Panc1 (cell line): ENCODE results near the gene LSM14A. TPM values are rescaled to one million over a fixed set of nuclear protein-coding genes. Genes with fewer than 3 reads are reported as not detected.

Experiments
- ATAC-seq: fragments of 200-7000 bp; cut with Tn5 transposase; 2 replicates; pipeline ENCODE4 v1.9.1; 2020; ENCODE audit warnings: mild to moderate bottlenecking, moderate library complexity
- BruUV-seq: library from RNA; stranded (reverse); fragments of 400-500 nt; replicated peaks from 2 replicates; lab custom pipeline; 2021; lab: Mats Ljungman, UMichigan
- CTCF ChIA-PET: fragments of 300-600 bp; sonication (Branson Sonifier 250); formaldehyde crosslinking; loops from one replicate; lab custom pipeline; 2022; ENCODE audit warnings: antibody characterized with exemption; lab: Charles Lee
- POLR2A ChIA-PET: fragments of 300-600 bp; sonication (Branson Sonifier 250); formaldehyde crosslinking; loops from one replicate; lab custom pipeline; 2022; ENCODE audit warnings: antibody characterized with exemption; lab: Charles Lee
- DNase-seq: peaks from one replicate; pipeline ENCODE4 v3.0.0-alpha.2; 2010; ENCODE audit warnings: low read depth, low spot score
- H3K27ac ChIP-seq: 2 replicates; pipeline ENCODE4 v1.5.1; 2011; ENCODE audit warnings: mild to moderate bottlenecking, low read length, inconsistent platforms
- H3K27me3 ChIP-seq: fragments of 200-500 bp; sonication (Bioruptor generic); 2 replicates; pipeline ENCODE4 v1.6.0; 2014; ENCODE audit warnings: low read length, inconsistent platforms; ENCODE audit not compliant: control insufficient read depth, insufficient read depth
- H3K36me3 ChIP-seq: fragments of 200-500 bp; sonication (Bioruptor generic); 2 replicates; pipeline ENCODE4 v1.5.1; 2014; ENCODE audit warnings: inconsistent platforms, mild to moderate bottlenecking, low read length, moderate library complexity; ENCODE audit not compliant: control insufficient read depth, insufficient read depth
- H3K4me1 ChIP-seq: 2 replicates; pipeline ENCODE4 v1.5.1; 2011; ENCODE audit warnings: inconsistent platforms, mild to moderate bottlenecking, low read length, moderate library complexity; ENCODE audit not compliant: control insufficient read depth, insufficient read depth
- H3K4me3 ChIP-seq, 2 experiments: 2 replicates each; pipeline ENCODE4 v1.5.1; 2011 to 2012; ENCODE audit warnings: low read depth in 2 of 2, low read length in 2 of 2, mild to moderate bottlenecking in 2 of 2, inconsistent platforms in 1 of 2, moderate library complexity in 1 of 2
- H3K9me3 ChIP-seq: fragments of 200-500 bp; sonication (Bioruptor generic); 2 replicates; pipeline ENCODE4 v1.5.1; 2014; ENCODE audit warnings: low read depth, mild to moderate bottlenecking, inconsistent platforms, low read length, moderate library complexity; ENCODE audit not compliant: control insufficient read depth, insufficient read depth
- CTCF ChIP-seq: fragments of 450-650 bp; IDR thresholded peaks from 2 replicates; pipeline ENCODE4 v1.5.1; 2017; ENCODE audit warnings: mild to moderate bottlenecking
- POLR2AphosphoS5 ChIP-seq: IDR thresholded peaks from 2 replicates; pipeline ENCODE4 v1.6.1; 2012; ENCODE audit warnings: mild to moderate bottlenecking, low read depth, low read length, moderate library complexity
- REST ChIP-seq, 2 experiments: IDR thresholded peaks; 2 replicates each; pipeline ENCODE4 v1.6.1; 2011 to 2012; ENCODE audit warnings: low read depth in 2 of 2, control low read depth in 1 of 2, low read length in 1 of 2, mild to moderate bottlenecking in 1 of 2, moderate library complexity in 1 of 2; ENCODE audit not compliant: insufficient read depth in 1 of 2
- SIN3A ChIP-seq: IDR thresholded peaks from 2 replicates; pipeline ENCODE4 v1.6.1; 2012; ENCODE audit warnings: low read depth, mild to moderate bottlenecking, low read length, moderate library complexity, borderline replicate concordance; ENCODE audit not compliant: insufficient read depth
- TCF7L2 ChIP-seq: IDR thresholded peaks from 2 replicates; pipeline ENCODE4 v1.6.1; 2011; ENCODE audit warnings: mild to moderate bottlenecking, low read depth, low read length, inconsistent platforms
- in situ Hi-C: cut with HindIII; loops from 2 replicates; pipeline ENCODE4 v1.10.0; 2016; ENCODE audit warnings: low sequenced_read_pairs, low pct_unique_long_range_greater_than_20kb
- intact Hi-C: fragments of 100-400 bp; cut with micrococcal nuclease; formaldehyde crosslinking; loops from one replicate; pipeline ENCODE4 v1.10.0; 2022; ENCODE audit not compliant: unreplicated experiment
- total RNA-seq: library from RNA; stranded (reverse); gene quantifications from one replicate; pipeline ENCODE4 v1.2.1, GENCODE V29; 2021; ENCODE audit not compliant: unreplicated experiment

The LSM14A gene
- total RNA-seq, 1 experiment from 2014 or later = 152 TPM

GRCh38 chr19:34135054-34135800 lies 37.1 kb upstream of the LSM14A start:
- ChIA-PET CTCF (no interaction called here), POLR2A (no interaction called here)
- Histone ChIP-seq H3K36me3 (no peaks in the 10 kb centered on the region; the same call in 1 of the 2 replicates), H3K27me3 (no peaks in the 10 kb centered on the region), H3K9me3 (no peaks in the 10 kb centered on the region), H3K27ac (peak overlapping the region; percentile 81), H3K4me3 (peak overlapping the region; percentile 70 to 90), H3K4me1 (no peaks in the 10 kb centered on the region)
- in situ Hi-C loops = no loop called here
- ATAC-seq (no peak), DNase-seq (no peak)
- BruUV-seq = no TSS peak
- intact Hi-C loops = no loop called here
- no peak for TF ChIP-seq SIN3A
- TF ChIP-seq TCF7L2 = no peak
- TF ChIP-seq REST (IDR thresholded peaks at IDR 0.05; ENCODE audit: insufficient read depth in 1 of 2, low read depth in 2 of 2, low read length in 1 of 2) = no peak
- TF ChIP-seq POLR2AphosphoS5 = no peak
- TF ChIP-seq CTCF = no peak

GRCh38 chr19:34135821-34136611 lies 36.3 kb upstream of the LSM14A start:
- no peak for DNase-seq
- no peak for TF ChIP-seq SIN3A
- no peak for TF ChIP-seq POLR2AphosphoS5
- TF ChIP-seq REST (IDR thresholded peaks at IDR 0.05; ENCODE audit: insufficient read depth in 1 of 2, low read depth in 2 of 2, low read length in 1 of 2) = no peak
- TF ChIP-seq TCF7L2 = no peak
- no peak for TF ChIP-seq CTCF
- in situ Hi-C loops = no loop called here
- ChIA-PET POLR2A (no interaction called here), CTCF (interaction anchor here (0.5 kb wide), 1 partner anchor 894 kb away, joined by 3 read pairs; no protein-coding TSS in a partner anchor)
- Histone ChIP-seq H3K4me1 (no peaks in the 10 kb centered on the region), H3K9me3 (no peaks in the 10 kb centered on the region), H3K4me3 (no peak overlapping the region), H3K27me3 (no peaks in the 10 kb centered on the region), H3K27ac (no peak overlapping the region), H3K36me3 (no peaks in the 10 kb centered on the region; the same call in 1 of the 2 replicates)
- ATAC-seq = no peak
- intact Hi-C loops = no loop called here
- BruUV-seq = no TSS peak
